Mesenchymal stem cell (in vitro differentiated cells and primary cell): ENCODE measurements around the gene NUDT13.

Source experiments
- DNase-seq: peaks from one replicate; pipeline ENCODE4 v3.0.0-alpha.2; 2013
- H2AFZ ChIP-seq: one replicate; pipeline ENCODE4 v1.6.1; 2013; ENCODE audit warnings: low read depth, mild to moderate bottlenecking, control low read depth, inconsistent platforms, low read length, moderate library complexity
- H2AK5ac ChIP-seq: 2 replicates; pipeline ENCODE4 v1.6.1; 2013; ENCODE audit warnings: low read length, moderate library complexity, mild to moderate bottlenecking, inconsistent platforms; ENCODE audit not compliant: severe bottlenecking
- H2BK120ac ChIP-seq: one replicate; pipeline ENCODE4 v1.6.1; 2013; ENCODE audit warnings: low read depth, mild to moderate bottlenecking, inconsistent platforms, low read length, moderate library complexity
- H2BK12ac ChIP-seq, 2 experiments: one replicate each; pipeline ENCODE4 v1.6.1; 2013; ENCODE audit warnings: inconsistent platforms in 2 of 2, low read length in 2 of 2, mild to moderate bottlenecking in 2 of 2, moderate library complexity in 2 of 2, control low read depth in 1 of 2
- H2BK15ac ChIP-seq: one replicate; pipeline ENCODE4 v1.6.1; 2013; ENCODE audit warnings: mild to moderate bottlenecking, low read depth, inconsistent platforms; ENCODE audit not compliant: poor library complexity, severe bottlenecking
- H2BK5ac ChIP-seq: 2 replicates; pipeline ENCODE4 v1.6.1; 2013; ENCODE audit warnings: low read depth, mild to moderate bottlenecking, low read length, control low read depth, inconsistent platforms; ENCODE audit not compliant: poor library complexity, severe bottlenecking
- H3K14ac ChIP-seq, 2 experiments: one replicate each; pipeline ENCODE4 v1.6.1; 2013; ENCODE audit warnings: inconsistent platforms in 2 of 2, low read length in 2 of 2, control low read depth in 1 of 2, mild to moderate bottlenecking in 1 of 2, moderate library complexity in 1 of 2
- H3K18ac ChIP-seq, 2 experiments: one replicate each; pipeline ENCODE4 v1.6.1; 2013; ENCODE audit warnings: inconsistent platforms in 2 of 2, low read length in 2 of 2, control low read depth in 1 of 2, low read depth in 1 of 2, mild to moderate bottlenecking in 1 of 2
- H3K23ac ChIP-seq, 2 experiments: one replicate each; pipeline ENCODE4 v1.6.1; 2013; ENCODE audit warnings: inconsistent platforms in 2 of 2, low read length in 2 of 2, mild to moderate bottlenecking in 2 of 2, moderate library complexity in 2 of 2, control low read depth in 1 of 2
- H3K27ac ChIP-seq: 2 replicates; pipeline ENCODE4 v1.5.1; 2013; ENCODE audit warnings: mild to moderate bottlenecking, moderate library complexity, low read length, control low read depth, inconsistent platforms; ENCODE audit not compliant: poor library complexity, severe bottlenecking
- H3K27me3 ChIP-seq, 2 experiments: 2 replicates each; pipeline versions ENCODE4 v1.6.1 to v1.7.0; 2013; ENCODE audit warnings: low read length in 2 of 2, mild to moderate bottlenecking in 2 of 2, moderate library complexity in 2 of 2, control low read depth in 1 of 2, inconsistent platforms in 1 of 2; ENCODE audit not compliant: control insufficient read depth in 1 of 2, insufficient read depth in 1 of 2
- H3K36me3 ChIP-seq, 2 experiments: 2 replicates each; pipeline versions ENCODE4 v1.6.1 to v1.7.0; 2013; ENCODE audit warnings: low read length in 2 of 2, control low read depth in 1 of 2, inconsistent platforms in 1 of 2, low read depth in 1 of 2, mild to moderate bottlenecking in 1 of 2; ENCODE audit not compliant: insufficient read depth in 2 of 2, control insufficient read depth in 1 of 2
- H3K4ac ChIP-seq, 2 experiments: one replicate each; pipeline ENCODE4 v1.6.1; 2013; ENCODE audit warnings: inconsistent platforms in 2 of 2, low read length in 2 of 2, mild to moderate bottlenecking in 2 of 2, moderate library complexity in 2 of 2, control low read depth in 1 of 2, low read depth in 1 of 2
- H3K4me1 ChIP-seq: 2 replicates; pipeline ENCODE4 v1.6.1; 2013; ENCODE audit warnings: low read depth, low read length, control low read depth; ENCODE audit not compliant: control insufficient read depth, insufficient read depth
- H3K4me2 ChIP-seq: 2 replicates; pipeline ENCODE4 v1.6.1; 2013; ENCODE audit warnings: low read length, mild to moderate bottlenecking, inconsistent platforms; ENCODE audit not compliant: poor library complexity, severe bottlenecking
- H3K4me3 ChIP-seq, 2 experiments: 2 replicates each; pipeline versions ENCODE4 v1.5.1 to v1.7.0; 2013; ENCODE audit warnings: low read length in 2 of 2, mild to moderate bottlenecking in 2 of 2, control low read depth in 1 of 2, low read depth in 1 of 2; ENCODE audit not compliant: insufficient read depth in 1 of 2
- H3K79me1 ChIP-seq: replicated peaks from 2 replicates; pipeline ENCODE4 v1.6.1; 2013; ENCODE audit warnings: mild to moderate bottlenecking, control low read depth, low read length, inconsistent platforms; ENCODE audit not compliant: poor library complexity, severe bottlenecking
- H3K9ac ChIP-seq: 2 replicates; pipeline ENCODE4 v1.7.0; 2013; ENCODE audit warnings: mild to moderate bottlenecking, low read length, moderate library complexity
- H3K9me3 ChIP-seq: 2 replicates; pipeline ENCODE4 v1.7.0; 2013; ENCODE audit warnings: mild to moderate bottlenecking, low read length; ENCODE audit not compliant: control insufficient read depth
- H4K8ac ChIP-seq: one replicate; pipeline ENCODE4 v1.6.1; 2013; ENCODE audit warnings: inconsistent platforms, mild to moderate bottlenecking, low read length, moderate library complexity
- H4K91ac ChIP-seq: one replicate; pipeline ENCODE4 v1.6.1; 2013; ENCODE audit warnings: mild to moderate bottlenecking, low read length, inconsistent platforms
- WGBS: methylation state at CpG from one replicate; pipeline ENCODE4 v1.1.7; 2013; ENCODE audit warnings: mixed read lengths; 5-methylcytosine and 5-hydroxymethylcytosine counted together

Gene NUDT13

DNA sequence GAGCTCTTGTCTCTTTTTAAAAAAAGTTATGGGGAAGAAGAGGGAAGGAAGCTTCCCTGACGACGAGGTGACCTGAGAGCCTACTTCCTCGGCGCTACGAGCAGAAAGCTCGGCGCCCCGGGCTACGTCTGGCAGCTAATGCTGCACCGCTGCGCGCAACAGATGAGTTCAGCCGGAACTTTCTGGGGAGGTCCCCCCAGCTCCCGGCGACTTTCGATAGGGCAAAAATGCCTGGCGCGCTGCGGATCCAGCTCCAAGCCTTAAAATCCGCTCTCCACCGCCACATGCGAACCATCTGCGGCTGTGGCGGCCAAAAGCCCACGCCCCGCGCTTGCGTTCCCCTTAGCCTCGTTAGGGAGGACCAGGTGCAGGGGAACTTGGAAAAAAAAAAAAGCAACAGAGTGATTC is 14.2 kb upstream of the NUDT13 start:
- H3K27ac ChIP-seq: peak overlapping the region; percentile 70
- H2BK12ac ChIP-seq: peak overlapping the region in 1 of 2 experiments; percentile 58
- peak overlapping the region; percentile 82 to 92 for H3K4me3 ChIP-seq
- 0% methylated on average over 29 of the region's 29 CpGs for WGBS
- H2AK5ac ChIP-seq: no peak overlapping the region
- peak overlapping the region; percentile 95 for H3K9ac ChIP-seq
- peaks cover 0 to 3% of the 10 kb centered on the region in 2 experiments for H3K36me3 ChIP-seq
- H4K91ac ChIP-seq: peak overlapping the region; percentile 82
- peaks cover 2% of the 10 kb centered on the region for H3K79me1 ChIP-seq
- peak overlapping the region; percentile 72 to 88 for H3K14ac ChIP-seq
- H3K4ac ChIP-seq: peak overlapping the region; percentile 55
- peak overlapping the region in 1 of 2 experiments; percentile 51 for H3K23ac ChIP-seq
- peak overlapping the region; percentile 56 to 97 for H3K18ac ChIP-seq
- DNase-seq: peak; percentile 77
- H2BK120ac ChIP-seq: no peak overlapping the region
- H2BK15ac ChIP-seq: peak overlapping the region; percentile 60
- no peaks in the 10 kb centered on the region for H3K27me3 ChIP-seq
- peak overlapping the region; percentile 77 for H3K4me2 ChIP-seq
- peaks cover 3% of the 10 kb centered on the region for H3K4me1 ChIP-seq
- H4K8ac ChIP-seq: peak overlapping the region; percentile 73
- H3K9me3 ChIP-seq: no peaks in the 10 kb centered on the region
- peak overlapping the region; percentile 46 for H2AFZ ChIP-seq
- H2BK5ac ChIP-seq: peak overlapping the region; percentile 71

DNA sequence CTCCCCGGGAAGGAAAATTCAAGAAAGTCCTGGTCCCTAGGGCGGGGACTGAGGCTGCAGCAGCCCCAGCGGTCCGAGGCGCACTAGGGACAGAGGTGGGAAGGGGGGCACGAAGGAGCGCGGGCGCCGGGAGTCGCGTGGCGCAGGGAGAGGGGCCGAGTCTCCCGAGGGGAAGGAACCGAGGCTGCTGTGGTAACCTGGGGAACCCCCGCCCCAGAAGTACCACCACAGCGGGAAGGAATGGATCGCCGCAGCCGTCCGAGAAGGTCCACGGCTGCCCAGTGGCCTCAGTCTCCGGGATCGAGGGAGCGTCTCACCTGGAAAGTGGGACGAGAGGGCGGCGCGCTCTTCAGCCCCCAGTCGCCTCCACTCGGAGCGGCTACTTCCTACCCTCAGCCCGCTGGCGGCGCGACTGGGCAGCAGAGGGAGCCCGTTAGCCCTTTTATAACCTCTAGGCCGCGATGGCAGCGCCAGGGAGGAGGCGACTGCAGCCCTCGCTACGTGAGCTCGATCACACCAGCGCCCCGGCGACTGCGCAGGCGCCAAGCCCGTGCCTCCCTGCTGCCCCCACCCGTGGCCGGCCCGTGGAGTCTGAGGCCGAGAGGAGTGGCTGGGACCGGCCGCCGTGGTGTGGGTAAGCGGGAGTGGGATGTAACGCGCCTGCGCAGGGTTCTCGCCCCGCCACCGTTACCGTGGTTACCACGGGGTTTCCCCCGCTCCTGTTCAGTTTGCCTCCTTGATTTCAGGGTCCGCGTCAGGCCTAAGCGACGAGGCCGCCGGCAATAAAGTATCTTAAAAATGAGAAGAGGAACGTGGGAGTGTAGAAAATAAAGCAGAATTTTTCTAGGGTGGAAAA is 13.6 kb upstream of the NUDT13 start, which contains the start of gene P4HA1:
Gene P4HA1, minus strand, starts transcription at position 418 of the 856 bp plus-strand sequence. CDS start 21,983 bp downstream, outside the sequence.
- H2BK12ac ChIP-seq: peak within 1 kb of the TSS in 1 of 2 experiments; percentile 58
- H2BK15ac ChIP-seq: peak within 1 kb of the TSS; percentile 77
- peak within 1 kb of the TSS; percentile 77 for H3K4me2 ChIP-seq
- H2BK5ac ChIP-seq: peak within 1 kb of the TSS; percentile 71
- peaks cover 0 to 3% of the 10 kb centered on the region in 2 experiments for H3K36me3 ChIP-seq
- H3K4me1 ChIP-seq: peaks cover 3% of the 10 kb centered on the region
- H3K23ac ChIP-seq: peak within 1 kb of the TSS in 1 of 2 experiments; percentile 51
- H3K14ac ChIP-seq: peak within 1 kb of the TSS; percentile 72 to 88
- H3K27ac ChIP-seq: peak within 1 kb of the TSS; percentile 78
- peak within 1 kb of the TSS; percentile 55 for H3K4ac ChIP-seq
- peak within 1 kb of the TSS; percentile 84 for H4K8ac ChIP-seq
- H3K9ac ChIP-seq: peak within 1 kb of the TSS; percentile 95
- no peaks in the 10 kb centered on the region for H3K79me1 ChIP-seq
- no peaks in the 10 kb centered on the region for H3K9me3 ChIP-seq
- H4K91ac ChIP-seq: peak within 1 kb of the TSS; percentile 82
- H2AK5ac ChIP-seq: no peak within 1 kb of the TSS
- no peak within 1 kb of the TSS for H2BK120ac ChIP-seq
- peak within 1 kb of the TSS; percentile 56 to 97 for H3K18ac ChIP-seq
- H2AFZ ChIP-seq: peak within 1 kb of the TSS; percentile 46
- H3K27me3 ChIP-seq: no peaks in the 10 kb centered on the region
- WGBS: under 1% methylated on average over 74 of the region's 75 CpGs
- DNase-seq: peak; percentile 99
- H3K4me3 ChIP-seq: peak within 1 kb of the TSS; percentile 82 to 92

DNA sequence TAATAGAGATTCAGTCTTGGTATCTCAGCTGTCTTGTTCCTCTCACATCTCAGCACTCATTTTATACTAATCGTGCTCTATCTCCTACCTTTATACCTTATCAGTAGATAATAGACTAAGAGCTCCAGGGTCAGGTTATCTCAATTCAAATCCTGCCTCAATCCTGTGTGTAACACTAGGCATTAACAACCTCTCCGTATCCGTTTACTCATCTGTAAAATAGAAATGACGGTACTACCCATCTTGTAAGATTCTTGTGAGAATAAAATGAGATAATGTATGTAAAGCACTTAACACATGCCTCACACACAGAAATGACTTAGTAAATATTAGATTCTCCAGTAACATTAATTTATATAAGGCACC is 13.0 kb upstream of the NUDT13 start:
- no peaks in the 10 kb centered on the region for H3K27me3 ChIP-seq
- H3K79me1 ChIP-seq: no peaks in the 10 kb centered on the region
- peak overlapping the region; percentile 95 for H3K9ac ChIP-seq
- peaks cover 3% of the 10 kb centered on the region for H3K4me1 ChIP-seq
- H3K27ac ChIP-seq: peak overlapping the region; percentile 78
- no peak overlapping the region for H2BK5ac ChIP-seq
- no peak overlapping the region for H2BK120ac ChIP-seq
- no peak overlapping the region for H3K4ac ChIP-seq
- no peak overlapping the region for H2BK15ac ChIP-seq
- no peak overlapping the region for H4K8ac ChIP-seq
- no peak overlapping the region for H3K18ac ChIP-seq
- DNase-seq: no peak
- H3K4me3 ChIP-seq: peak overlapping the region in 1 of 2 experiments; percentile 73
- H3K9me3 ChIP-seq: no peaks in the 10 kb centered on the region
- no peak overlapping the region for H3K23ac ChIP-seq
- 76% methylated on average over 1 of the region's 4 CpGs for WGBS
- H3K4me2 ChIP-seq: peak overlapping the region; percentile 61
- H2AFZ ChIP-seq: no peak overlapping the region
- H4K91ac ChIP-seq: no peak overlapping the region
- H2AK5ac ChIP-seq: no peak overlapping the region
- H3K14ac ChIP-seq: no peak overlapping the region
- H2BK12ac ChIP-seq: no peak overlapping the region
- peaks cover 0 to 5% of the 10 kb centered on the region in 2 experiments for H3K36me3 ChIP-seq

DNA sequence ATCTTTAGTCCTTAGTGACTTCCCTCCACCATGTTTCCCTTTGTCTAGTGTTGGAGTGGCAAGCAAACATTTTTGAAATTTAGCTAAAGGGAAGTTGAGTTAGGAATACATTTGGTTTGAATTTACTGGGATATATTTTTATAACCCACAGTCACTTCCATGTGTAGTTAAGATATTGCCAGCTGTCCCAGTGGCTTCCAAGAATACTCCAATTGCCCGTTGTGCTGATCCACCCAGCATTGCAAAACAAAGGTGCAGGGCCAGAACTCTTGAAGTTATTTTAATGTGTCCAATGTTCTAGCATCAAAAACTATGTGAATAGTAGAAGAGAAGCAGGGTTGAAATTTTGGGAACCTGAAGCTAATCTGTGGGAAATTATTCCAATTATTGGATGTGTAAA is 11.1 kb upstream of the NUDT13 start:
- DNase-seq: no peak
- Histone ChIP-seq H3K23ac (no peak overlapping the region), H2BK120ac (no peak overlapping the region), H3K27ac (no peak overlapping the region), H3K4me3 (no peak overlapping the region), H2AFZ (no peak overlapping the region), H3K9ac (no peak overlapping the region), H3K18ac (no peak overlapping the region), H3K27me3 (no peaks in the 10 kb centered on the region), H3K4ac (no peak overlapping the region), H2BK15ac (no peak overlapping the region), H2BK5ac (no peak overlapping the region), H4K8ac (no peak overlapping the region), H3K4me1 (peaks cover 1% of the 10 kb centered on the region), H4K91ac (no peak overlapping the region), H3K4me2 (no peak overlapping the region), H2AK5ac (no peak overlapping the region), H2BK12ac (no peak overlapping the region), H3K9me3 (no peaks in the 10 kb centered on the region), H3K79me1 (no peaks in the 10 kb centered on the region), H3K14ac (no peak overlapping the region), H3K36me3 (peaks cover 0 to 10% of the 10 kb centered on the region in 2 experiments)
- WGBS: 100% methylated on average over 1 of the region's 1 CpG
